IPS-NIHi7 (cell line): ENCODE data around the gene SFMBT1.
"Not testable (repeated sequence)": the region's sequence is repeated elsewhere in the genome, so short reads cannot be mapped to it uniquely, and the experiment has no call there.

Source experiments
- DNase-seq: peaks from one replicate; pipeline ENCODE4 v3.0.0; 2012; ENCODE audit warnings: mixed read lengths; ENCODE audit errors: extremely low spot score

SFMBT1 gene

GRCh38 chr3:53038679-53039375, 7.0 kb downstream of the SFMBT1 start:
- DNase-seq: no peak

- DNase-seq: peak; percentile 26
Observed at GRCh38 chr3:53035825-53036619, 9.9 kb downstream of the SFMBT1 start.

- DNase-seq: not testable (repeated sequence)
Observed at GRCh38 chr3:53035018-53035417, 10.9 kb downstream of the SFMBT1 start.

GRCh38 chr3:53034411-53034810, 11.5 kb downstream of the SFMBT1 start:
- not testable (repeated sequence) for DNase-seq

GRCh38 chr3:53032609-53033008, 13.3 kb downstream of the SFMBT1 start:
- DNase-seq: no peak

GRCh38 chr3:53030619-53031449, 15.0 kb downstream of the SFMBT1 start:
- peak; percentile 45 for DNase-seq

GRCh38 chr3:53028641-53029040, 17.2 kb downstream of the SFMBT1 start:
- DNase-seq: no peak

GRCh38 chr3:53027254-53027844, 18.5 kb downstream of the SFMBT1 start:
- DNase-seq: no peak

- DNase-seq: peak; percentile 44
Observed at GRCh38 chr3:53026382-53027162, 19.3 kb downstream of the SFMBT1 start.

GRCh38 chr3:53024315-53024714, 21.6 kb downstream of the SFMBT1 start:
- DNase-seq: no peak

- no peak for DNase-seq
Observed at GRCh38 chr3:53023072-53023823, 22.6 kb downstream of the SFMBT1 start.

- no peak for DNase-seq
Observed at GRCh38 chr3:53022647-53023046, 23.2 kb downstream of the SFMBT1 start.

GRCh38 chr3:53016236-53016635, 29.6 kb downstream of the SFMBT1 start:
- no peak for DNase-seq

GRCh38 chr3:53011324-53011723, 34.5 kb downstream of the SFMBT1 start:
- DNase-seq: no peak

- DNase-seq: peak; percentile 37
Observed at GRCh38 chr3:53009826-53010539, 35.9 kb downstream of the SFMBT1 start.

GRCh38 chr3:53008932-53009331, 36.9 kb downstream of the SFMBT1 start:
- DNase-seq: no peak

- no peak for DNase-seq
Observed at GRCh38 chr3:53005854-53006513, 39.9 kb downstream of the SFMBT1 start.

GRCh38 chr3:53005338-53005737, 40.5 kb downstream of the SFMBT1 start:
- no peak for DNase-seq

GRCh38 chr3:53003320-53003719, 42.6 kb downstream of the SFMBT1 start:
- DNase-seq: no peak
